IMR-90 (cell line): ENCODE results near the gene HOATZ. TPM values are rescaled to one million over a fixed set of nuclear protein-coding genes. Genes with fewer than 3 reads are reported as not detected.

Experiments
- ATAC-seq: fragments of 200-7000 bp; cut with Tn5 transposase; 2 replicates; pipeline ENCODE4 v1.9.1; 2020; ENCODE audit warnings: low read depth, mild to moderate bottlenecking, moderate library complexity
- BruUV-seq: library from RNA; stranded (reverse); fragments of 400-500 nt; replicated peaks from 2 replicates; lab custom pipeline; 2021; lab: Mats Ljungman, UMichigan
- CTCF ChIA-PET: fragments of 300-600 bp; formaldehyde crosslinking; extraction: SDS; loops from one replicate; lab custom pipeline; 2021; ENCODE audit warnings: antibody characterized with exemption; lab: Yijun Ruan, JAX
- POLR2A ChIA-PET: fragments of 300-600 bp; sonication (Branson Sonifier 250); formaldehyde crosslinking; loops from one replicate; lab custom pipeline; 2022; ENCODE audit warnings: antibody characterized with exemption; ENCODE audit not compliant: unreplicated experiment; lab: Charles Lee
- DNase-seq: peaks from one replicate; pipeline ENCODE4 v3.0.0; 2013
- H2AFZ ChIP-seq: replicated peaks from 2 replicates; pipeline ENCODE3; 2013; ENCODE audit warnings: low read length, mild to moderate bottlenecking; ENCODE audit not compliant: poor library complexity
- H2AK5ac ChIP-seq: 2 replicates; pipeline ENCODE4 v1.6.1; 2013; ENCODE audit warnings: low read depth, low read length, inconsistent platforms
- H2AK9ac ChIP-seq: replicated peaks from 2 replicates; pipeline ENCODE3; 2013; ENCODE audit warnings: mild to moderate bottlenecking, low read depth, low read length, moderate library complexity; ENCODE audit not compliant: poor library complexity
- H2BK120ac ChIP-seq: 2 replicates; pipeline ENCODE4 v1.6.1; 2013; ENCODE audit warnings: low read depth, low read length, inconsistent platforms
- H2BK15ac ChIP-seq: 3 replicates; pipeline ENCODE4 v1.6.1; 2013; ENCODE audit warnings: low read depth, low read length, inconsistent platforms
- H2BK20ac ChIP-seq: 2 replicates; pipeline ENCODE4 v1.6.1; 2013; ENCODE audit warnings: low read depth, mild to moderate bottlenecking, inconsistent platforms, low read length, moderate library complexity
- H2BK5ac ChIP-seq: 2 replicates; pipeline ENCODE4 v1.6.1; 2013; ENCODE audit warnings: mild to moderate bottlenecking, low read depth, low read length, inconsistent platforms; ENCODE audit not compliant: poor library complexity, severe bottlenecking
- H3K14ac ChIP-seq: replicated peaks from 2 replicates; pipeline ENCODE4 v1.6.1; 2013; ENCODE audit warnings: low read depth, low read length, inconsistent platforms
- H3K18ac ChIP-seq: 2 replicates; pipeline ENCODE4 v1.6.1; 2013; ENCODE audit warnings: low read depth, low read length, control low read depth
- H3K23ac ChIP-seq: 2 replicates; pipeline ENCODE4 v1.6.1; 2013; ENCODE audit warnings: low read depth, low read length, inconsistent platforms
- H3K27ac ChIP-seq: 2 replicates; pipeline ENCODE4 v1.5.1; 2013; ENCODE audit warnings: mild to moderate bottlenecking, control low read depth, low read length; ENCODE audit not compliant: insufficient read depth
- H3K27me3 ChIP-seq: 2 replicates; pipeline ENCODE4 v1.6.1; 2013; ENCODE audit warnings: low read length; ENCODE audit not compliant: control insufficient read depth, insufficient read depth
- H3K36me3 ChIP-seq: 2 replicates; pipeline ENCODE4 v1.6.1; 2013; ENCODE audit warnings: low read length, mixed read lengths; ENCODE audit not compliant: control insufficient read depth, insufficient read depth
- H3K4ac ChIP-seq: 2 replicates; pipeline ENCODE4 v1.6.1; 2013; ENCODE audit warnings: low read depth, low read length, inconsistent platforms
- H3K4me1 ChIP-seq: 2 replicates; pipeline ENCODE4 v1.6.1; 2013; ENCODE audit warnings: low read length, mixed read lengths; ENCODE audit not compliant: control insufficient read depth, insufficient read depth
- H3K4me2 ChIP-seq: 2 replicates; pipeline ENCODE4 v1.6.1; 2013; ENCODE audit warnings: low read depth, mild to moderate bottlenecking, control low read depth, low read length, moderate library complexity
- H3K4me3 ChIP-seq: 2 replicates; pipeline ENCODE4 v1.5.1; 2013; ENCODE audit warnings: low read depth, mild to moderate bottlenecking, control low read depth, low read length, moderate library complexity; ENCODE audit not compliant: insufficient read depth
- H3K56ac ChIP-seq: 2 replicates; pipeline ENCODE4 v1.6.1; 2013; ENCODE audit warnings: low read length, inconsistent platforms; ENCODE audit not compliant: insufficient read depth; ENCODE audit errors: extremely low read depth
- H3K79me1 ChIP-seq, 2 experiments: 2 replicates each; pipeline ENCODE4 v1.6.1; 2013; ENCODE audit warnings: low read length in 2 of 2, inconsistent platforms in 1 of 2, low read depth in 1 of 2
- H3K9ac ChIP-seq: 2 replicates; pipeline ENCODE4 v1.6.1; 2013; ENCODE audit warnings: low read depth, low read length, control low read depth
- H3K9me1 ChIP-seq: 2 replicates; pipeline ENCODE4 v1.6.1; 2013; ENCODE audit warnings: low read length, inconsistent platforms; ENCODE audit not compliant: insufficient read depth
- H3K9me3 ChIP-seq: 2 replicates; pipeline ENCODE4 v1.6.1; 2013; ENCODE audit warnings: low read length; ENCODE audit not compliant: control insufficient read depth, insufficient read depth
- H4K20me1 ChIP-seq: 2 replicates; pipeline ENCODE4 v1.6.1; 2013; ENCODE audit warnings: low read length, inconsistent platforms; ENCODE audit not compliant: insufficient read depth
- H4K5ac ChIP-seq: 2 replicates; pipeline ENCODE4 v1.6.1; 2013; ENCODE audit warnings: mild to moderate bottlenecking, low read depth, low read length, control low read depth
- H4K8ac ChIP-seq, 2 experiments: 2 replicates each; pipeline ENCODE4 v1.6.1; 2013; ENCODE audit warnings: low read depth in 2 of 2, low read length in 2 of 2, control low read depth in 1 of 2, inconsistent platforms in 1 of 2
- H4K91ac ChIP-seq: 2 replicates; pipeline ENCODE4 v1.6.1; 2013; ENCODE audit warnings: low read depth, low read length, inconsistent platforms; ENCODE audit not compliant: insufficient read depth
- CEBPB ChIP-seq: IDR thresholded peaks from 2 replicates; pipeline ENCODE4 v1.6.1; 2012; ENCODE audit warnings: low read depth, low read length, improper control_type of control experiment
- WGBS, 2 experiments: methylation state at CpG; one replicate each; pipeline versions ENCODE4 v1.1.5 to v1.1.7; 2013; ENCODE audit warnings: missing lambda C conversion rate in 2 of 2; ENCODE audit not compliant: insufficient read length in 1 of 2; ENCODE audit errors: extremely low coverage in 2 of 2; 5-methylcytosine and 5-hydroxymethylcytosine counted together
- dilution Hi-C: fragments of 300-500 bp; cut with HindIII; formaldehyde crosslinking; loops from one replicate; pipeline ENCODE4 v1.14.3; 2018; ENCODE audit warnings: low sequenced_read_pairs; ENCODE audit not compliant: unreplicated experiment
- in situ Hi-C: fragments of 300-500 bp; cut with MboI; formaldehyde crosslinking; loops from 3 replicates; pipeline ENCODE4 v1.14.3; 2019; ENCODE audit warnings: low sequenced_read_pairs, inconsistent platforms, mixed read lengths
- intact Hi-C: fragments of 100-400 bp; cut with micrococcal nuclease; formaldehyde crosslinking; loops from 2 replicates; pipeline ENCODE4 v1.10.0; 2022
- polyA plus RNA-seq, 3 experiments: library from polyadenylated mRNA; depleted of rRNA; stranded (reverse); fragments of >200 nt; gene quantifications; 2 replicates each; pipeline ENCODE4 v1.2.3, GENCODE V29; 2012; ENCODE audit warnings: low replicate concordance in 1 of 3
- total RNA-seq: library from RNA; depleted of rRNA; stranded (reverse); fragments of >200 nt; gene quantifications from 2 replicates; pipeline ENCODE4 v1.2.3, GENCODE V29; 2012
- TF ChIP-seq, protein P1 (sequence below): fragments of 150-350 bp; IDR thresholded peaks from 2 replicates; pipeline ENCODE4 v1.6.1; 2016; ENCODE audit warnings: low read depth, mild to moderate bottlenecking, low read length, moderate library complexity, borderline replicate concordance

Gene HOATZ
- total and polyA plus RNA-seq, 2 of the 4 experiments (the other 2 are of a cell fraction): not detected

DNA sequence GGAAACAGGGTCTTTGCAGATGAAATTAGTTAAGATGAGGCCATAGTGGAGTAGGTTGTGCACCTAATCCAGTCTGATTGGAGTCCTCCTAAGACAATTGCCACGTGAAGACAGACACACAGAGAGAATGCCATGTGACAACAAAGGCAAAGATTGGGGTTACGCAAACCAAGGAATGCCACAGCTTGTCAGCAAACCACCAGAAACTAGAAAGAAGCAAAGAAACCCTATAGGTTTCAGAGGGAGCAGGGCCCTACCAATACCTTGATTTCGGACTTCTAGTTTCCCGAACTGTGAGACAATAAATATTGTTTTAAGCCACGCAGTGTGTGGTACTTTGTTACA is 17.8 kb downstream of the HOATZ start:
- Histone ChIP-seq H3K9me1 (peaks cover 9% of the 10 kb centered on the region), H3K4me3 (no peak overlapping the region), H3K27ac (no peak overlapping the region), H3K27me3 (no peaks in the 10 kb centered on the region), H2BK120ac (peak overlapping the region; percentile 95), H4K91ac (peak overlapping the region; percentile 76; the same call in 1 of the 2 replicates), H2AFZ (peak overlapping the region; percentile 62), H3K36me3 (no peaks in the 10 kb centered on the region), H2AK5ac (peak overlapping the region; percentile 96), H3K56ac (no peak overlapping the region), H2BK15ac (peak overlapping the region; percentile 98; the same call in 2 of the 3 replicates), H3K9me3 (no peaks in the 10 kb centered on the region), H3K4ac (peak overlapping the region; percentile 92), H3K23ac (no peak overlapping the region), H3K4me1 (peaks cover 1% of the 10 kb centered on the region; the same call in 1 of the 2 replicates), H2AK9ac (no peak overlapping the region), H3K14ac (peak overlapping the region; percentile 97; the same call in 1 of the 2 replicates), H3K79me1 (no peaks in the 10 kb centered on the region), H4K5ac (no peak overlapping the region), H3K4me2 (no peak overlapping the region), H2BK20ac (peak overlapping the region; percentile 95), H4K8ac (peak overlapping the region; percentile 72 to 93), H3K9ac (no peak overlapping the region), H3K18ac (peak overlapping the region; percentile 11; the same call in 1 of the 2 replicates), H2BK5ac (peak overlapping the region; percentile 92), H4K20me1 (no peaks in the 10 kb centered on the region)
- BruUV-seq: no TSS peak
- TF ChIP-seq, protein P1, sequence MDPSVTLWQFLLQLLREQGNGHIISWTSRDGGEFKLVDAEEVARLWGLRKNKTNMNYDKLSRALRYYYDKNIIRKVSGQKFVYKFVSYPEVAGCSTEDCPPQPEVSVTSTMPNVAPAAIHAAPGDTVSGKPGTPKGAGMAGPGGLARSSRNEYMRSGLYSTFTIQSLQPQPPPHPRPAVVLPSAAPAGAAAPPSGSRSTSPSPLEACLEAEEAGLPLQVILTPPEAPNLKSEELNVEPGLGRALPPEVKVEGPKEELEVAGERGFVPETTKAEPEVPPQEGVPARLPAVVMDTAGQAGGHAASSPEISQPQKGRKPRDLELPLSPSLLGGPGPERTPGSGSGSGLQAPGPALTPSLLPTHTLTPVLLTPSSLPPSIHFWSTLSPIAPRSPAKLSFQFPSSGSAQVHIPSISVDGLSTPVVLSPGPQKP: no peak
- peak; percentile 44; the same call in 1 of the 2 replicates for TF ChIP-seq CEBPB
- WGBS, 2 experiments: 67% methylated on average over 1 of the region's 5 CpGs; no CpG with 5 or more reads in 1 of the 2 experiments
- ATAC-seq (no peak), DNase-seq (no peak)
- dilution Hi-C loops: no loop called here
- ChIA-PET POLR2A (no interaction called here), CTCF (no interaction called here)
- in situ Hi-C loops: no loop called here
- intact Hi-C loops: no loop called here
